HuH-7.5 (cell line): ENCODE data around the gene STH.
"Not testable (repeated sequence)": the region's sequence is repeated elsewhere in the genome, so short reads cannot be mapped to it uniquely, and the experiment has no call there.

Source experiments
- DNase-seq: peaks from one replicate; pipeline ENCODE4 v3.0.0; 2011; ENCODE audit warnings: low spot score

The STH gene

DNA sequence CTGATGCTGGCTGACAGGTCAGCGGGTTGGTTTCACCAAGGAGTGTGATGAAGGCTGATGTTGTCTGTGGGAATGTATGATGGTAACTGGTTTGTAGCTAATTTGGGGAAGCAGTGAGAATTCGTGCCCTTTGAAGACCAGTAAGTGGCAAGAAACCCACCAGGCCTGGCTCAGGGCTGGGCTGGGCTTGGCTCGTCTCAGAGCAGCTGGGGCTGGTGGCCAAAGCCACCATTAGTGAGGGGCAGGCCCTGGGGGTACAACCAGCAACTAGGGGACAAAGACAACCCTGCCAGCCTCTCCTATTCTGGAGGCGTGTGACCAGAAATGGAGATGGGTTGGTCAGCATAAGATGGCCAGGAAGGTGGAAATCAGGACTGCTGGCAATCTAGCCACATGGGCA is 13.0 kb upstream of the STH start:
- no peak for DNase-seq

DNA sequence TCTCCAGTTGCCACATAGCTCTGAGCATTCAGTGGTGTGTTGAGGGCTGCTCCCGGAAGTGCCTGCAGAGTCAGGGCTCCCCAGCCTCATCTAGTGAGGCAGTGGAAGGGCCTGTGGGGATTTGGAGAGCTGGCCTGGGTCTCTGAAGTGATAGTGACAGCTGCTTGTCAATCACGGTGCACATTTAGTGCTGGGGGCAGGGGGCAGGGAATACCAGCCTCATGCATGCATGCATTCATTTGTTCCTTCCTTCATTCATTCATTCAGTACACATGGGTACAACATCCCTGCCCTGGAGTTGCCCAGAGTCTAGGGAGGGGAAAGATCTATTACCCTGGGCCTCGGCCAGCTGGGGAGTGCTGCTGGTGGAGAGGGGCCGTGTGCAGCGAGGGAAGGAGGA is 11.3 kb upstream of the STH start:
- DNase-seq: no peak

DNA sequence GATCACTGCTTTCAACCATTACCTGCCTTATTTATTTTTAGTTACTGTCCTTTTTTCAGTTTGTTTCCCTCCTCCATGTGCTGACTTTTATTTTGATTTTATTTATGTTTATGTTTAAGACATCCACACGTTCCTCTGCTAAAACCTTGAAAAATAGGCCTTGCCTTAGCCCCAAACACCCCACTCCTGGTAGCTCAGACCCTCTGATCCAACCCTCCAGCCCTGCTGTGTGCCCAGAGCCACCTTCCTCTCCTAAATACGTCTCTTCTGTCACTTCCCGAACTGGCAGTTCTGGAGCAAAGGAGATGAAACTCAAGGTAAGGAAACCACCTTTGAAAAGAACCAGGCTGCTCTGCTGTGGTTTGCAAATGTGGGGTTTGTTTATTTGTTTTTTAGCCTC is 9.3 kb upstream of the STH start:
- no peak for DNase-seq

DNA sequence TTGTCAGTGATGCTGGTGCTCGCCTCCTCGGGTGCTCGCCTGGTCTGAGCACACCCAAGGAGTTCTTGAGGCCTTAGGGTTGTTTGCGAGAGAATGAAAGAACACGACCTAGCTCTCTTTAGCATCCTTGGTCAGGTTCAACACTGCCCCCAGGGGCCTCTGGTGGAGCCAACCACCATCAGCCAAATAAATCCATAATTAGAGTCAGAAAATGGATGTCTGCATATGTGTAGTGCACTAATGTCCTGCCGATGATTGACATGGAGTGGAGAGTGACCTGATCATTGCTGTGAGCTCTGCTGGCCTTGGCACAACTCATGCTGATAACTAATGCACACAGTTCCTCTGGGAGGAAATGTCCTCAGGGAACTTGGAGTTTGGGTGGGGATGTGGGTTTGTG is 8.2 kb upstream of the STH start:
- no peak for DNase-seq

DNA sequence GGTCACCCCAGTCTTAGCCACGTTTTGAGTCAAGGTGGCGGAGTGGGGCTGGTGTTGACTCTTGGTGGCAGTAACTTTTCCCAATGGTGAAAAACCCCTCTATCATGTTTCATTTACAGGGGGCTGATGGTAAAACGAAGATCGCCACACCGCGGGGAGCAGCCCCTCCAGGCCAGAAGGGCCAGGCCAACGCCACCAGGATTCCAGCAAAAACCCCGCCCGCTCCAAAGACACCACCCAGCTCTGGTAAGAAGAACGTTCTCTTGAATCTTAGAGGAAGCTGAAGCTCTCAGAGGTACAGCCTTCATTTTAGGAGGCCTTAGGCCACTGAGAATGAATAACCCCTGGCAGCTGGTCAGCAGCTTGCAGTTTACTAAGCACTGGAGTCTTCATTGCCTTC is 7.7 kb upstream of the STH start:
- DNase-seq: no peak

DNA sequence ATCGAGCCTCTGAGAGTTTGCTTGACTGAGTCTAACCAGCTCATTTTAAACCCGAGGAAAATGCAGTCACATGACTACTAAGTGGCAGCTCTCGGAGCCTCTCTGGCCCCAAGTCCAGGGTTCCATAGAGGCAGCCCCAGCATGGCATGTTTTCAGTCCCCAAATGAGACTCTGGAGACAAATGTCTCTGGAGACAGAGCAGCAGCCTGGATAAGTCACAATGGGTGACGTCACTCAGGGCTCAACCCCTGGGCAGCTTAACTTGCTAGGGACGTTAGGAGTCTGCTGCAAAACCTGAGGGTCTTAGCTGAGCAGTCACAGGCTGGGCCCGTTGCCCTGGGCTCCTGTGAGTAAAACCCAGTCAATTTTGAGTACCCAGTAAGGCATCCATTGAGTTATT is 6.9 kb upstream of the STH start:
- DNase-seq: no peak

DNA sequence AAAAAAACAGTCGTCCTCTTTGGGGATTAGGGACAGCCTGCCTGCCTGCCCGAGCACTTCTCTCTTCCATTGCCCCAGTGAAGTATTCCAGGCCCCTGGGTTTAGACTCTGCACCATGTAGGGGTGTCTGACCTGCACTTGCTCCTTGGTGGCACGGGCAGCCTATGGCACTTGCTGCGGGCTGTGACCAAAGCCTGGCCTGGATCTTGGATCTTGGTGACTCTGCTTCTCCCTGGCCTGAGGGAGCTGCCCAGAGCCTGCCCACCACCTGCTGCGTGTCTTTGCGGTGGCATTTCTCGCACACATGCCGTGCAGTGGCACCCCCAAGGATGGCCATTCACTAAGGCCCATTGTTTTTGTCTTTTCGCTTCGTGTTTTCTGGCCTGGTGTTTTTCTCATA is 6.1 kb upstream of the STH start:
- no peak for DNase-seq

DNA sequence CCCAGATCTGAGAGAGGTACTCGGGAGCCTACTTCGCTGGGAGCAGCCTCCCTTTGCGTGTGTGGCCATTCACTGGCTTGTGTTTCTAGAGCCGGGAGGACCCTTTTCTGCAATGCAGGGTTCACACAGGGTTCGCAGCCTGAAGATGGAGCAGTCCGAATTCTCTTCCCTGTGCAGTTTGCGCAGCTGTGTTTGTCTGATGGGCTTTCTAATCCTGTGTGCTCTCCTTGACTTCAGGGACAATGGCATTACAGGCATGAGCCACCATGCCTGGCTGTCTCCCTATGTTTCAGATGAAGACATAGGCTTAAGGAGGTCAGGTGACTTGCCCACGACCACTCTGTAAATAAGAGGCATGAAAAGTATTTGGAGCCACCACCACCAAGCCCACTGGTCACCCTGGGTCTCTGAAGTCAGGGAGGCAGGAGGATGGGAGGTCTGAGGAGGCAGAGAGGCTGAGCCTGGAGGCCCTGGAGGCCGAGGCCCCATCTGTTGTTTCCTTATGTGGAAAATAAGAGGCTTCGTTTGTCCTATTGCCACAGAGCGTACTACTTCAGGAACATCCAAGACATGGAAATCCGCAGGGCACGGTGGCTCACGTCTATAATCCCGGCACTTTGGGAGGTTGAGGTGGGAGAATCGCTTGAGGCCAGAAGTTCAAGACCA is 5.0 kb upstream of the STH start:
- DNase-seq: no peak

DNA sequence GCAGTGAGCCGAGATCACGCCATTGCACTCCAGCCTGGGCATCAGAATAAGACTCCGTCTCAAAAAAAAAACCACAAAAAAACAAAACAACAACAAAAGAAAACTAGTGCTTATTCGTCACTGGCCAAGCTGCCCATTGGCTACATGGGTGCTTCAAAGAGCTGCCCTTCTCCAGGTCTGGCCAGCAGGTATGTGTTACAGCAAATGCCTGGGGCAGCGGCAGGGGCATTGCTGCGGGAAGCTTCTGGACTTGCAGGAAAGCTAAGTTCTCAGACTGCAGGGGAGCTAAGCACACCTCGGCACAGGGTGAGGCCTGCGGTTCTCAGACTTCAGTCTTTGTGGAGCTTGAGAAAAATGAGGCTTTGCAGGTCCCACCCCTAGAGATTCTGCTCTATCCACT is 4.1 kb upstream of the STH start:
- no peak for DNase-seq

DNA sequence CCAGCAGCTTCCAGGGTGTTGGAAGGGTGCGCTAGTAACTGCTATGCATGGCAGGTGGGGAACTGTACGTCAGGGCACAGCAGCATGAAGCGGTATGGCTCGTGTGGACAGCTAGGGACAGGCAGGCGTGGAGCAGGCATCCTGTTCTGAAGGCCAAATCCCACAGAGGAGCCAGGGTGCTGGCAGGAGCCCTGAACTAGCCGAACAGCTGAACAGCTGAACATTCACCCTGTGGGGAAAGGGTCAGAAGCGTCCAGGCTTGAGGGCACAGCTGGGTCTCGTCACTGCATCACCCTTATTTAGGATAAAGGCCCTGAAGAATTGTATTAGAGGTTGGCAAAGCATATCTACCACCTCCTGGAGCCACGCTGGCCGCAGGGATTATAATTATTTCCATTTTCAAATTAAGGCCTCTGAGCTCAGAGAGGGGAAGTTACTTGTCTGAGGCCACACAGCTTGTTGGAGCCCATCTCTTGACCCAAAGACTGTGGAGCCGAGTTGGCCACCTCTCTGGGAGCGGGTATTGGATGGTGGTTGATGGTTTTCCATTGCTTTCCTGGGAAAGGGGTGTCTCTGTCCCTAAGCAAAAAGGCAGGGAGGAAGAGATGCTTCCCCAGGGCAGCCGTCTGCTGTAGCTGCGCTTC is 3.3 kb upstream of the STH start:
- DNase-seq: no peak

DNA sequence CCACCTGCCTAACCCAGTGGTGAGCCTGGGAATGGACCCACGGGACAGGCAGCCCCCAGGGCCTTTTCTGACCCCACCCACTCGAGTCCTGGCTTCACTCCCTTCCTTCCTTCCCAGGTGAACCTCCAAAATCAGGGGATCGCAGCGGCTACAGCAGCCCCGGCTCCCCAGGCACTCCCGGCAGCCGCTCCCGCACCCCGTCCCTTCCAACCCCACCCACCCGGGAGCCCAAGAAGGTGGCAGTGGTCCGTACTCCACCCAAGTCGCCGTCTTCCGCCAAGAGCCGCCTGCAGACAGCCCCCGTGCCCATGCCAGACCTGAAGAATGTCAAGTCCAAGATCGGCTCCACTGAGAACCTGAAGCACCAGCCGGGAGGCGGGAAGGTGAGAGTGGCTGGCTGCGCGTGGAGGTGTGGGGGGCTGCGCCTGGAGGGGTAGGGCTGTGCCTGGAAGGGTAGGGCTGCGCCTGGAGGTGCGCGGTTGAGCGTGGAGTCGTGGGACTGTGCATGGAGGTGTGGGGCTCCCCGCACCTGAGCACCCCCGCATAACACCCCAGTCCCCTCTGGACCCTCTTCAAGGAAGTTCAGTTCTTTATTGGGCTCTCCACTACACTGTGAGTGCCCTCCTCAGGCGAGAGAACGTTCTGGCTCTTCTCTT is 2.6 kb upstream of the STH start:
- no peak for DNase-seq

DNA sequence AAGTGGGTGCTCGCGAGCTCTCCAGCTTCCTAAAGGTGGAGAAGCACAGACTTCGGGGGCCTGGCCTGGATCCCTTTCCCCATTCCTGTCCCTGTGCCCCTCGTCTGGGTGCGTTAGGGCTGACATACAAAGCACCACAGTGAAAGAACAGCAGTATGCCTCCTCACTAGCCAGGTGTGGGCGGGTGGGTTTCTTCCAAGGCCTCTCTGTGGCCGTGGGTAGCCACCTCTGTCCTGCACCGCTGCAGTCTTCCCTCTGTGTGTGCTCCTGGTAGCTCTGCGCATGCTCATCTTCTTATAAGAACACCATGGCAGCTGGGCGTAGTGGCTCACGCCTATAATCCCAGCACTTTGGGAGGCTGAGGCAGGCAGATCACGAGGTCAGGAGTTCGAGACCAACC is 1.9 kb upstream of the STH start:
- DNase-seq: no peak

DNA sequence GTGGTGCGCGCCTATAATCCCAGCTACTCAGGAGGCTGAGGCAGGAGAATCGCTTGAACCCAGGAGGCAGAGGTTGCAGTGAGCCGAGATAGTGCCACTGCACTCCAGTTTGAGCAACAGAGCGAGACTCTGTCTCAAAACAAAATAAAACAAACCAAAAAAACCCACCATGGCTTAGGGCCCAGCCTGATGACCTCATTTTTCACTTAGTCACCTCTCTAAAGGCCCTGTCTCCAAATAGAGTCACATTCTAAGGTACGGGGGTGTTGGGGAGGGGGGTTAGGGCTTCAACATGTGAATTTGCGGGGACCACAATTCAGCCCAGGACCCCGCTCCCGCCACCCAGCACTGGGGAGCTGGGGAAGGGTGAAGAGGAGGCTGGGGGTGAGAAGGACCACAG is 1.4 kb upstream of the STH start:
- no peak for DNase-seq

DNA sequence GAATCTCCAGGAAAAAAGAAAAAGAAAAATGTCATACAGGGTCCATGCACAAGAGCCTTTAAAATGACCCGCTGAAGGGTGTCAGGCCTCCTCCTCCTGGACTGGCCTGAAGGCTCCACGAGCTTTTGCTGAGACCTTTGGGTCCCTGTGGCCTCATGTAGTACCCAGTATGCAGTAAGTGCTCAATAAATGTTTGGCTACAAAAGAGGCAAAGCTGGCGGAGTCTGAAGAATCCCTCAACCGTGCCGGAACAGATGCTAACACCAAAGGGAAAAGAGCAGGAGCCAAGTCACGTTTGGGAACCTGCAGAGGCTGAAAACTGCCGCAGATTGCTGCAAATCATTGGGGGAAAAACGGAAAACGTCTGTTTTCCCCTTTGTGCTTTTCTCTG is 845 bp downstream of the STH start:
- no peak for DNase-seq

DNA sequence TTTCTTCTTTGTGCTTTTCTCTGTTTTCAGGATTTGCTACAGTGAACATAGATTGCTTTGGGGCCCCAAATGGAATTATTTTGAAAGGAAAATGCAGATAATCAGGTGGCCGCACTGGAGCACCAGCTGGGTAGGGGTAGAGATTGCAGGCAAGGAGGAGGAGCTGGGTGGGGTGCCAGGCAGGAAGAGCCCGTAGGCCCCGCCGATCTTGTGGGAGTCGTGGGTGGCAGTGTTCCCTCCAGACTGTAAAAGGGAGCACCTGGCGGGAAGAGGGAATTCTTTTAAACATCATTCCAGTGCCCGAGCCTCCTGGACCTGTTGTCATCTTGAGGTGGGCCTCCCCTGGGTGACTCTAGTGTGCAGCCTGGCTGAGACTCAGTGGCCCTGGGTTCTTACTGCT is 1.2 kb downstream of the STH start:
- no peak for DNase-seq

DNA sequence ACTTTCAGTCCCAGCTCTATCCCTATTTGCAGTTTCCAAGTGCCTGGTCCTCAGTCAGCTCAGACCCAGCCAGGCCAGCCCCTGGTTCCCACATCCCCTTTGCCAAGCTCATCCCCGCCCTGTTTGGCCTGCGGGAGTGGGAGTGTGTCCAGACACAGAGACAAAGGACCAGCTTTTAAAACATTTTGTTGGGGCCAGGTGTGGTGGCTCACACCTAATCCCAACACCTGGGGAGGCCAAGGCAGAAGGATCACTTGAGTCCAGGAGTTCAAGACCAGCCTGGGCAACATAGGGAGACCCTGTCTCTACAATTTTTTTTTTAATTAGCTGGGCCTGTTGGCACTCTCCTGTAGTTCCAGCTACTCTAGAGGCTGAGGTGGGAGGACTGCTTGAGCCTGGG is 1.7 kb downstream of the STH start:
- DNase-seq: no peak

DNA sequence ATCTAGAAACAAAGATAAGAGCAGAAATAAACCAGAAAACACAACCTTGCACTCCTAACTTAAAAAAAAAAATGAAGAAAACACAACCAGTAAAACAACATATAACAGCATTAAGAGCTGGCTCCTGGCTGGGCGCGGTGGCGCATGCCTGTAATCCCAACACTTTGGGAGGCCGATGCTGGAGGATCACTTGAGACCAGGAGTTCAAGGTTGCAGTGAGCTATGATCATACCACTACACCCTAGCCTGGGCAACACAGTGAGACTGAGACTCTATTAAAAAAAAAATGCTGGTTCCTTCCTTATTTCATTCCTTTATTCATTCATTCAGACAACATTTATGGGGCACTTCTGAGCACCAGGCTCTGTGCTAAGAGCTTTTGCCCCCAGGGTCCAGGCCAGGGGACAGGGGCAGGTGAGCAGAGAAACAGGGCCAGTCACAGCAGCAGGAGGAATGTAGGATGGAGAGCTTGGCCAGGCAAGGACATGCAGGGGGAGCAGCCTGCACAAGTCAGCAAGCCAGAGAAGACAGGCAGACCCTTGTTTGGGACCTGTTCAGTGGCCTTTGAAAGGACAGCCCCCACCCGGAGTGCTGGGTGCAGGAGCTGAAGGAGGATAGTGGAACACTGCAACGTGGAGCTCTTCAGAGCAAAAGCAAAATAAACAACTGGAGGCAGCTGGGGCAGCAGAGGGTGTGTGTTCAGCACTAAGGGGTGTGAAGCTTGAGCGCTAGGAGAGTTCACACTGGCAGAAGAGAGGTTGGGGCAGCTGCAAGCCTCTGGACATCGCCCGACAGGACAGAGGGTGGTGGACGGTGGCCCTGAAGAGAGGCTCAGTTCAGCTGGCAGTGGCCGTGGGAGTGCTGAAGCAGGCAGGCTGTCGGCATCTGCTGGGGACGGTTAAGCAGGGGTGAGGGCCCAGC is 2.6 kb downstream of the STH start:
- DNase-seq: no peak

DNA sequence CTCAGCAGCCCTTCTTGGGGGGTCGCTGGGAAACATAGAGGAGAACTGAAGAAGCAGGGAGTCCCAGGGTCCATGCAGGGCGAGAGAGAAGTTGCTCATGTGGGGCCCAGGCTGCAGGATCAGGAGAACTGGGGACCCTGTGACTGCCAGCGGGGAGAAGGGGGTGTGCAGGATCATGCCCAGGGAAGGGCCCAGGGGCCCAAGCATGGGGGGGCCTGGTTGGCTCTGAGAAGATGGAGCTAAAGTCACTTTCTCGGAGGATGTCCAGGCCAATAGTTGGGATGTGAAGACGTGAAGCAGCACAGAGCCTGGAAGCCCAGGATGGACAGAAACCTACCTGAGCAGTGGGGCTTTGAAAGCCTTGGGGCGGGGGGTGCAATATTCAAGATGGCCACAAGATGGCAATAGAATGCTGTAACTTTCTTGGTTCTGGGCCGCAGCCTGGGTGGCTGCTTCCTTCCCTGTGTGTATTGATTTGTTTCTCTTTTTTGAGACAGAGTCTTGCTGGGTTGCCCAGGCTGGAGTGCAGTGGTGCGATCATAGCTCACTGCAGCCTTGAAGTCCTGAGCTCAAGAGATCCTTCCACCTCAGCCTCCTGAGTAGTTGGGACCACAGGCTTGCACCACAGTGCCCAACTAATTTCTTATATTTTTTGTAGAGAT is 3.4 kb downstream of the STH start:
- DNase-seq: peak; percentile 82

DNA sequence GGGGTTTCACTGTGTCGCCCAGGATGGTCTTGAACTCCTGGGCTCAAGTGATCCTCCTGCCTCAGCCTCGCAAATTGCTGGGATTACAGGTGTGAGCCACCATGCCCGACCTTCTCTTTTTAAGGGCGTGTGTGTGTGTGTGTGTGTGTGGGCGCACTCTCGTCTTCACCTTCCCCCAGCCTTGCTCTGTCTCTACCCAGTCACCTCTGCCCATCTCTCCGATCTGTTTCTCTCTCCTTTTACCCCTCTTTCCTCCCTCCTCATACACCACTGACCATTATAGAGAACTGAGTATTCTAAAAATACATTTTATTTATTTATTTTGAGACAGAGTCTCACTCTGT is 3.9 kb downstream of the STH start:
- no peak for DNase-seq

DNA sequence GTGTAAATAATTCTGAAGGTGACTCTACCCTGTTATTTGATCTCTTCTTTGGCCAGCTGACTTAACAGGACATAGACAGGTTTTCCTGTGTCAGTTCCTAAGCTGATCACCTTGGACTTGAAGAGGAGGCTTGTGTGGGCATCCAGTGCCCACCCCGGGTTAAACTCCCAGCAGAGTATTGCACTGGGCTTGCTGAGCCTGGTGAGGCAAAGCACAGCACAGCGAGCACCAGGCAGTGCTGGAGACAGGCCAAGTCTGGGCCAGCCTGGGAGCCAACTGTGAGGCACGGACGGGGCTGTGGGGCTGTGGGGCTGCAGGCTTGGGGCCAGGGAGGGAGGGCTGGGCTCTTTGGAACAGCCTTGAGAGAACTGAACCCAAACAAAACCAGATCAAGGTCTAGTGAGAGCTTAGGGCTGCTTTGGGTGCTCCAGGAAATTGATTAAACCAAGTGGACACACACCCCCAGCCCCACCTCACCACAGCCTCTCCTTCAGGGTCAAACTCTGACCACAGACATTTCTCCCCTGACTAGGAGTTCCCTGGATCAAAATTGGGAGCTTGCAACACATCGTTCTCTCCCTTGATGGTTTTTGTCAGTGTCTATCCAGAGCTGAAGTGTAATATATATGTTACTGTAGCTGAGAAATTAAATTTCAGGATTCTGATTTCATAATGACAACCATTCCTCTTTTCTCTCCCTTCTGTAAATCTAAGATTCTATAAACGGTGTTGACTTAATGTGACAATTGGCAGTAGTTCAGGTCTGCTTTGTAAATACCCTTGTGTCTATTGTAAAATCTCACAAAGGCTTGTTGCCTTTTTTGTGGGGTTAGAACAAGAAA is 5.1 kb downstream of the STH start:
- DNase-seq: no peak

DNA sequence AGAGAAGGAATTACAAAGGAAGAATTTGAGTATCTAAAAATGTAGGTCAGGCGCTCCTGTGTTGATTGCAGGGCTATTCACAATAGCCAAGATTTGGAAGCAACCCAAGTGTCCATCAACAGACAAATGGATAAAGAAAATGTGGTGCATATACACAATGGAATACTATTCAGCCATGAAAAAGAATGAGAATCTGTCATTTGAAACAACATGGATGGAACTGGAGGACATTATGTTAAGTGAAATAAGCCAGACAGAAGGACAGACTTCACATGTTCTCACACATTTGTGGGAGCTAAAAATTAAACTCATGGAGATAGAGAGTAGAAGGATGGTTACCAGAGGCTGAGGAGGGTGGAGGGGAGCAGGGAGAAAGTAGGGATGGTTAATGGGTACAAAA is 7.0 kb downstream of the STH start:
- DNase-seq: not testable (repeated sequence)
